GM20000 (cell line): ENCODE measurements around the gene TDRD7.

Experiments used
- DNase-seq: peaks from one replicate; pipeline ENCODE4 v3.0.0; 2012; ENCODE audit warnings: low spot score
- CTCF ChIP-seq: IDR thresholded peaks from 2 replicates; pipeline ENCODE4 v1.5.1; 2012; ENCODE audit warnings: mild to moderate bottlenecking, control low read depth; ENCODE audit errors: extremely low read depth, missing control alignments

TDRD7 gene

GRCh38 chr9:97366889-97367288, 45.0 kb upstream of the TDRD7 start:
- peak; percentile 34 for DNase-seq
- no peak for TF ChIP-seq CTCF

- no peak for TF ChIP-seq CTCF
- peak; percentile 37 for DNase-seq
Measured at GRCh38 chr9:97367729-97368128, 44.2 kb upstream of the TDRD7 start.

- DNase-seq = no peak
- TF ChIP-seq CTCF = no peak
Measured at GRCh38 chr9:97368964-97369363, 42.9 kb upstream of the TDRD7 start.

- DNase-seq = no peak
- no peak for TF ChIP-seq CTCF
Measured at GRCh38 chr9:97372580-97372979, 39.3 kb upstream of the TDRD7 start.

GRCh38 chr9:97373331-97373730, 38.6 kb upstream of the TDRD7 start:
- no peak for TF ChIP-seq CTCF
- no peak for DNase-seq

- TF ChIP-seq CTCF = no peak
- DNase-seq = no peak
Measured at GRCh38 chr9:97374811-97375210, 37.1 kb upstream of the TDRD7 start.

GRCh38 chr9:97376902-97377301, 35.0 kb upstream of the TDRD7 start:
- DNase-seq = no peak
- TF ChIP-seq CTCF = no peak
